H1 (cell line): ENCODE measurements around the gene NBEA. TPM values are rescaled to one million over a fixed set of nuclear protein-coding genes. Genes with fewer than 3 reads are reported as not detected.

Source experiments
- CTCF ChIA-PET: fragments of 300-600 bp; sonication (Branson Sonifier 250); formaldehyde crosslinking; loops from one replicate; lab custom pipeline; 2021; ENCODE audit not compliant: partially characterized antibody; lab: Charles Lee
- POLR2A ChIA-PET: fragments of 300-600 bp; sonication (Branson Sonifier 250); formaldehyde crosslinking; loops from one replicate; lab custom pipeline; 2021; ENCODE audit warnings: inconsistent platforms; ENCODE audit not compliant: partially characterized antibody; lab: Charles Lee
- DNase-seq, 2 experiments: peaks; one replicate each; pipeline versions ENCODE4 v3.0.0 to v3.0.0-alpha.2; 2010 to 2022; ENCODE audit warnings: low spot score in 2 of 2, low read depth in 1 of 2, mixed read lengths in 1 of 2
- FAIRE-seq: peaks from 2 replicates; lab custom pipeline; 2011; peaks lifted over from hg19 to GRCh38; lab: Jason Lieb, UNC
- H2AFZ ChIP-seq: 2 replicates; pipeline ENCODE4 v1.8.1; 2012; ENCODE audit warnings: low read length, inconsistent platforms
- H2AK5ac ChIP-seq: 2 replicates; pipeline ENCODE4 v1.6.1; 2013; ENCODE audit warnings: low read depth, low read length
- H2BK120ac ChIP-seq: replicated peaks from 2 replicates; pipeline ENCODE3; 2013; ENCODE audit warnings: low read depth, low read length, inconsistent platforms
- H2BK12ac ChIP-seq: 2 replicates; pipeline ENCODE4 v1.6.1; 2013; ENCODE audit warnings: low read depth, low read length
- H2BK15ac ChIP-seq: 2 replicates; pipeline ENCODE4 v1.6.1; 2013; ENCODE audit warnings: low read length
- H2BK20ac ChIP-seq: 2 replicates; pipeline ENCODE4 v1.6.1; 2013; ENCODE audit warnings: low read length
- H2BK5ac ChIP-seq: 2 replicates; pipeline ENCODE4 v1.6.1; 2013; ENCODE audit warnings: low read depth, low read length
- H3K14ac ChIP-seq: 2 replicates; pipeline ENCODE4 v1.6.1; 2013; ENCODE audit warnings: inconsistent platforms; ENCODE audit not compliant: insufficient read length
- H3K18ac ChIP-seq: 2 replicates; pipeline ENCODE4 v1.6.1; 2013; ENCODE audit warnings: low read length; ENCODE audit errors: extremely low read depth
- H3K23ac ChIP-seq: 2 replicates; pipeline ENCODE4 v1.6.1; 2013; ENCODE audit warnings: inconsistent platforms; ENCODE audit not compliant: insufficient read length
- H3K23me2 ChIP-seq: 2 replicates; pipeline ENCODE4 v1.6.1; 2013; ENCODE audit warnings: low read depth, low read length
- H3K27ac ChIP-seq: 2 replicates; pipeline ENCODE4 v1.6.1; 2011; ENCODE audit warnings: low read depth, low read length, inconsistent platforms
- H3K27me3 ChIP-seq, 4 experiments: replicated peaks in 1 of 4; 1 replicate in 1 of 4; 2 replicates in 3 of 4; pipeline versions ENCODE4 v1.6.1 to v1.8.1; 2011 to 2013; ENCODE audit warnings: low read length in 3 of 4, mild to moderate bottlenecking in 3 of 4, inconsistent platforms in 2 of 4, mixed read lengths in 2 of 4, moderate library complexity in 1 of 4; ENCODE audit not compliant: control insufficient read depth in 3 of 4, insufficient read depth in 3 of 4; ENCODE audit errors: extremely low read depth in 1 of 4
- H3K36me3 ChIP-seq, 4 experiments: 2 replicates each; pipeline versions ENCODE4 v1.6.1 to v1.8.1; 2011 to 2013; ENCODE audit warnings: mild to moderate bottlenecking in 4 of 4, low read length in 3 of 4, moderate library complexity in 2 of 4, control low read depth in 1 of 4, inconsistent platforms in 1 of 4; ENCODE audit not compliant: insufficient read depth in 4 of 4, control insufficient read depth in 2 of 4
- H3K4ac ChIP-seq: replicated peaks from 2 replicates; pipeline ENCODE3; 2013; ENCODE audit warnings: low read length, low read depth, mixed read lengths, inconsistent platforms; ENCODE audit not compliant: insufficient read length
- H3K4me1 ChIP-seq, 4 experiments: replicated peaks in 1 of 4; 1 replicate in 1 of 4; 2 replicates in 3 of 4; pipeline versions ENCODE4 v1.6.1 to v1.8.1; 2011 to 2013; ENCODE audit warnings: low read length in 3 of 4, inconsistent platforms in 2 of 4, mixed read lengths in 1 of 4; ENCODE audit not compliant: insufficient read depth in 4 of 4, control insufficient read depth in 3 of 4
- H3K4me2 ChIP-seq, 2 experiments: 2 replicates each; pipeline versions ENCODE4 v1.6.1 to v1.8.1; 2011 to 2013; ENCODE audit warnings: low read depth in 2 of 2, low read length in 2 of 2, control low read depth in 1 of 2, inconsistent platforms in 1 of 2, mild to moderate bottlenecking in 1 of 2; ENCODE audit not compliant: insufficient read depth in 1 of 2
- H3K4me3 ChIP-seq, 4 experiments: fragments of 200-600, 300-600 bp in 1 of 4; sonication (generic), shearing (Covaris generic), sonication (Bioruptor Twin) in 1 of 4; 2 replicates each; pipeline versions ENCODE4 v1.5.1 to v1.8.1; 2011 to 2016; ENCODE audit warnings: low read length in 4 of 4, low read depth in 3 of 4, control low read depth in 2 of 4, inconsistent platforms in 2 of 4, mild to moderate bottlenecking in 2 of 4, mixed read lengths in 1 of 4, moderate library complexity in 1 of 4; ENCODE audit not compliant: insufficient read depth in 2 of 4; ENCODE audit errors: extremely low read depth in 1 of 4
- H3K56ac ChIP-seq: replicated peaks from 2 replicates; pipeline ENCODE3; 2013; ENCODE audit warnings: low read depth, mild to moderate bottlenecking, mixed read lengths, low read length, inconsistent platforms; ENCODE audit not compliant: insufficient read length
- H3K79me1 ChIP-seq: 2 replicates; pipeline ENCODE4 v1.6.1; 2013; ENCODE audit warnings: low read depth, low read length, control low read depth
- H3K79me2 ChIP-seq, 2 experiments: 2 replicates each; pipeline versions ENCODE4 v1.6.1 to v1.8.1; 2012 to 2013; ENCODE audit warnings: low read length in 2 of 2, mild to moderate bottlenecking in 2 of 2, inconsistent platforms in 1 of 2; ENCODE audit not compliant: insufficient read depth in 2 of 2, control insufficient read depth in 1 of 2
- H3K9ac ChIP-seq, 4 experiments: replicated peaks in 1 of 4; 1 replicate in 1 of 4; 2 replicates in 3 of 4; pipeline versions ENCODE4 v1.6.1 to v1.8.1; 2011 to 2013; ENCODE audit warnings: low read depth in 3 of 4, low read length in 3 of 4, control low read depth in 2 of 4, mild to moderate bottlenecking in 2 of 4, moderate library complexity in 2 of 4, inconsistent platforms in 1 of 4; ENCODE audit errors: extremely low read depth in 1 of 4
- H3K9me3 ChIP-seq, 2 experiments: 2 replicates each; pipeline versions ENCODE4 v1.6.1 to v1.8.1; 2012 to 2013; ENCODE audit warnings: mild to moderate bottlenecking in 2 of 2, moderate library complexity in 2 of 2, control low read depth in 1 of 2, inconsistent platforms in 1 of 2, low read depth in 1 of 2, low read length in 1 of 2, mixed read lengths in 1 of 2; ENCODE audit not compliant: insufficient read depth in 2 of 2
- H4K20me1 ChIP-seq, 2 experiments: replicated peaks in 1 of 2; 2 replicates each; pipeline versions ENCODE3 to v1.8.1; 2011 to 2013; ENCODE audit warnings: inconsistent platforms in 2 of 2, low read length in 2 of 2, mild to moderate bottlenecking in 1 of 2; ENCODE audit not compliant: insufficient read depth in 2 of 2, control insufficient read depth in 1 of 2
- H4K5ac ChIP-seq: 2 replicates; pipeline ENCODE4 v1.6.1; 2013; ENCODE audit warnings: low read length, low read depth, mixed read lengths, inconsistent platforms; ENCODE audit not compliant: insufficient read length
- H4K8ac ChIP-seq: 2 replicates; pipeline ENCODE4 v1.8.0; 2013; ENCODE audit warnings: mild to moderate bottlenecking, moderate library complexity, low read length, inconsistent platforms; ENCODE audit not compliant: insufficient read depth; ENCODE audit errors: extremely low read depth
- H4K91ac ChIP-seq: replicated peaks from 2 replicates; pipeline ENCODE3; 2013; ENCODE audit warnings: low read length, mixed read lengths, inconsistent platforms; ENCODE audit not compliant: insufficient read length
- CHD7 ChIP-seq: fragments of 300-600 bp; sonication (generic); IDR thresholded peaks from 2 replicates; pipeline ENCODE4 v1.7.1; 2012; ENCODE audit warnings: low read length, moderate library complexity, mild to moderate bottlenecking, inconsistent platforms; ENCODE audit not compliant: insufficient replicate concordance
- WGBS, 2 experiments: shearing (Covaris generic) in 1 of 2; methylation state at CpG; one replicate each; pipeline versions ENCODE4 v1.1.6 to v1.1.7; 2013 to 2015; ENCODE audit warnings: low lambda C conversion rate in 2 of 2, mixed read lengths in 2 of 2, inconsistent platforms in 1 of 2, low coverage in 1 of 2, missing lambda C conversion rate in 1 of 2; ENCODE audit not compliant: insufficient replicate concordance in 2 of 2, insufficient coverage in 1 of 2, insufficient read length in 1 of 2; ENCODE audit errors: extremely low coverage in 1 of 2, missing lambda C conversion rate in 1 of 2; 5-methylcytosine and 5-hydroxymethylcytosine counted together
- polyA plus RNA-seq, 7 experiments: library from polyadenylated mRNA; depleted of rRNA in 3 of 7; stranded (reverse) in 5 of 7; unstranded in 2 of 7; fragments of >200 nt in 5 of 7; fragments of 200-250 nt in 2 of 7; gene quantifications; 1 replicate in 5 of 7; 2 replicates in 1 of 7; 4 replicates in 1 of 7; pipeline versions ENCODE4 v1.2.1 to v1.2.3, GENCODE V29; 2011 to 2013; ENCODE audit warnings: missing spikeins in 2 of 7, mixed read lengths in 2 of 7
- total RNA-seq: library from RNA; stranded (reverse); fragmentation: NEBNext Ultra II Directional; extraction: Animal tissue kit (Norgen Biotek cat#: 25700); gene quantifications from 2 replicates; pipeline ENCODE4 v1.2.1, GENCODE V29; 2021

Gene NBEA
- total and polyA plus RNA-seq, 2 of the 8 experiments (the other 6 are each of a cell fraction or from before 2014, with no cell fraction given) = 14.2 to 21.5 TPM

GRCh38 chr13:35285677-35286076 lies 343.6 kb downstream of the NBEA start:
- CTCF ChIA-PET = no interaction called here
- no peak overlapping the region for H3K27ac ChIP-seq
- no peak for TF ChIP-seq CHD7

More at GRCh38 chr13:35285677-35286076, 343.6 kb downstream of the NBEA start:
- POLR2A ChIA-PET = no interaction called here
- H4K20me1 ChIP-seq = no peaks in the 10 kb centered on the region
- no peak overlapping the region for H2AK5ac ChIP-seq
- H2AFZ ChIP-seq = no peak overlapping the region
- H3K79me2 ChIP-seq = no peaks in the 10 kb centered on the region
- no peak overlapping the region for H4K5ac ChIP-seq
- no peaks in the 10 kb centered on the region for H3K23me2 ChIP-seq
- no peaks in the 10 kb centered on the region for H3K4me1 ChIP-seq
- no peak overlapping the region for H2BK20ac ChIP-seq
- H3K4ac ChIP-seq = no peak overlapping the region
- H2BK15ac ChIP-seq = no peak overlapping the region
- FAIRE-seq = no peak
- WGBS, 2 experiments = 79% methylated on average over 4 of the region's 4 CpGs; no CpG with 5 or more reads in 1 of the 2 experiments
- H3K4me3 ChIP-seq = no peak overlapping the region
- no peak overlapping the region for H2BK5ac ChIP-seq
- H3K18ac ChIP-seq = no peak overlapping the region
- H3K79me1 ChIP-seq = no peaks in the 10 kb centered on the region
- no peak overlapping the region for H4K91ac ChIP-seq
- no peak overlapping the region for H3K9ac ChIP-seq
- H4K8ac ChIP-seq = no peak overlapping the region
- no peaks in the 10 kb centered on the region for H3K36me3 ChIP-seq
- H3K14ac ChIP-seq = no peak overlapping the region
- no peak overlapping the region for H3K4me2 ChIP-seq
- no peaks in the 10 kb centered on the region for H3K27me3 ChIP-seq
- no peak overlapping the region for H3K56ac ChIP-seq
- no peak overlapping the region for H2BK120ac ChIP-seq
- DNase-seq = no peak
- no peak overlapping the region for H3K23ac ChIP-seq
- H3K9me3 ChIP-seq = no peaks in the 10 kb centered on the region
- no peak overlapping the region for H2BK12ac ChIP-seq
